Fibroblast of pulmonary artery (primary cell): Measurements from ENCODE around the gene PDGFA.

ENCODE experiments used
- DNase-seq: peaks from one replicate; pipeline ENCODE4 v3.0.0-alpha.2; 2010; ENCODE audit warnings: low read depth
- H3K4me3 ChIP-seq: replicated peaks from 2 replicates; pipeline ENCODE4 v1.5.1; 2011; ENCODE audit warnings: low read depth, mild to moderate bottlenecking, control low read depth, low read length, moderate library complexity
- CTCF ChIP-seq: IDR thresholded peaks from 2 replicates; pipeline ENCODE4 v1.5.1; 2011; ENCODE audit warnings: mild to moderate bottlenecking, control low read depth, low read length, inconsistent platforms; ENCODE audit errors: missing control alignments

Gene PDGFA

DNA sequence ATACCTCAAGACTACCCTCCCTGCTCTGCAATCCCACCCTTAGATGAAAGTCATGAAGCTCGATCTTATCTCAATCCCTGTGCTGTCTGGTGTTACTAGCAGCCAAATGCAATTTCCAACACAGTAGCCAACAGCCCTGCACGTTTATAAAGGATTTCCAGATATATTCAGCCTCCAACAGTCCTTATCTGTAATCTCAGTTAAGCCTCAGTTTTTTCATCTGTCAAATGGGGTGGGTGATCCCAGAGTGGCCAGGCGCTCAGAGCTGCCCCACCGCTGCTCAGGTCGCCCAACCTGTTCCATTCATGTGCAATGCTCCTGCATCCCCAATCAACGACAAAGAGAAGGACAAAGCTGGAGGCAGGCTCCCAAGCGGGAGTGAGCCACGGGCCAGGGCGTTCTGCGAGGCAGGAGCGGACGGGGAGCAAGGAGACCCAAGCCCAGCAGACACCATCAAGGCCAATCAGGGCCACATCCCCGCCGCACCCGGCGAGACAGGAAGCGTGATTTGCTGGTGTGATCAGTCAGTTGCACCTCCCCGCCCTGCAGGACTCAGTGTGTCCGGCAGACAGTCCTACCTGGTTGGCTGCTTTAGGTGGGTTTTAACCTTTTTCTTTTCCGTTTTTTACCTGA is 19.7 kb downstream of the PDGFA start:
- DNase-seq, result no peak
- no peak overlapping the region for H3K4me3 ChIP-seq
- TF ChIP-seq CTCF, result no peak

DNA sequence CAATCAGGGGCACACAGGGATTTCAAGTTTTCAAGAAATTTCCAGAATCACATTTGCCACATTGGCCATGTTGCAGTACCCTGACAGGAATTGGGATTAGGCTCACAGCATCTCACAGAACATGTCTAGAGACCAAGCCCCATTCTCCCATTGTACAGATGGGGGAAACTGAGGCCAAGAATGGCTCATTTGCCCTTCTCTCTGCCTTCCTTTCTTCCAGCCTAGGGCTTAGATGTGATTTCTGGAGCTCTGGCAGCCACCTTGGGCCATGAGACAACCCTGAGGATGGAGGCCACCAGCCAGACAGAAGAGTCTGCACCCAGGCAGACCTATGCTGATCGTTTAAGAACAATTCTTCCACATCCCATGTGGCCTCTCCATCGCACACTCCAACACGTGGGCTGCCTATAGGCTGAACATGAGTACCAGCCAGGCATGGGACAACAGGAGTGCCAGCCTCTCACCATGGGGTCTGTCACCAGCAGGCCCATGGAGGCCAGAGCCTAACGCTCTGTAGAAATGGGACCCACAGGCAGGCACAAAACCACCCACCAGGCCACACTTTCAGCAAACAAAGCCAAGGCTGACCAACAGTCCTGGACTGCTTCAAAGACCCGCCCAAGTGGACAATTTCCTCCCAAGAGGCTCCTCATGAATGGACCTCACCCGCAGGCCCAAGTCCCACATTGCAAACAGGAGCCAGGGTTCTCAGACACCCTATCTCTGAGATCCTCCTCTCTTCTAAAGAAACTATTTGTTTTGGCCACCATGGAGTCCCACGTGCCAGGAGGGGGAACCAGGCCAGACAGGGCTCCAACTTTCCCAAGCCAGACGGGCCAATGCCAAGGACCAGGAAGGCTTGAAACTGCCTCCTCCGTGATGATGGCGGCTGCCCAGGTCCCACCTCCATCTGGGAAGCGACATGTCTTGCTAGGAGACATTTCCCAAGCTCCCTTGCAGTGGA is 20.7 kb downstream of the PDGFA start:
- no peak for DNase-seq
- no peak overlapping the region for H3K4me3 ChIP-seq
- no peak for TF ChIP-seq CTCF

DNA sequence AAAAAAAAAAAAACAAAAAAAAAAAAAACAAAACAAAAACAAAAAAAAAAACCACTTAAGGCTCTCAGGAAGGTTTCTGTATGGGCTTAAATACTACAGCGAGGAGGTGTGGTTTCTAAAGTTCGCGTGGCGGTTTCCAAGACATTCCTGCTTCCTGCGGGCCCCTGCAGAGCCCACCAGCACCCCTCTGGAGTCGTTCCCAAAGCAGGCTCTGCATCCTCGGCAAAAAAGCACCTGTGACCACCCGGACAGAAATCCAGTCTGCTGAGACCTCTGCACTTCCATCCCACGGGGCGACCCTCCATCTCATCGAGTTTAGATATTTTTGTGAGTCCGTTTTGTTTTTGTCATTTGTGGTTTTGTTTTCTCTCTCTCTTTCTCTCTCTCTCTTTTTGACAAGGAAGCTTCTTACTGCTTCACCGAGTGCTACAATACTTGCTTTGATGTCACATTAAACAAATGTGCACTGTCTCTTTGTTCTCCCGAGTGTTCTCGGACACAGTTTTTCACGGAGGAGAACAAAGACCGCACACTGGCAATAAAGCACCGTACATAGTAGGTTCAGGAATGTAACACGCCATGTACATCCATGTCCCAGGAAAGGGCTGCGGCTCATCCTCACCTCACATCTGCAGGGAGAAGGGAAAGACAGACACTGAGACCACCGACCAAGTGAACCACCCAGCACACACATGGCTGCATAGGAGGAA is 21.5 kb downstream of the PDGFA start:
- DNase-seq, result no peak
- TF ChIP-seq CTCF, result no peak
- no peak overlapping the region for H3K4me3 ChIP-seq

GRCh38 chr7:497346-497745 is 22.3 kb downstream of the PDGFA start:
- no peak for TF ChIP-seq CTCF
- H3K4me3 ChIP-seq, result no peak overlapping the region

DNA sequence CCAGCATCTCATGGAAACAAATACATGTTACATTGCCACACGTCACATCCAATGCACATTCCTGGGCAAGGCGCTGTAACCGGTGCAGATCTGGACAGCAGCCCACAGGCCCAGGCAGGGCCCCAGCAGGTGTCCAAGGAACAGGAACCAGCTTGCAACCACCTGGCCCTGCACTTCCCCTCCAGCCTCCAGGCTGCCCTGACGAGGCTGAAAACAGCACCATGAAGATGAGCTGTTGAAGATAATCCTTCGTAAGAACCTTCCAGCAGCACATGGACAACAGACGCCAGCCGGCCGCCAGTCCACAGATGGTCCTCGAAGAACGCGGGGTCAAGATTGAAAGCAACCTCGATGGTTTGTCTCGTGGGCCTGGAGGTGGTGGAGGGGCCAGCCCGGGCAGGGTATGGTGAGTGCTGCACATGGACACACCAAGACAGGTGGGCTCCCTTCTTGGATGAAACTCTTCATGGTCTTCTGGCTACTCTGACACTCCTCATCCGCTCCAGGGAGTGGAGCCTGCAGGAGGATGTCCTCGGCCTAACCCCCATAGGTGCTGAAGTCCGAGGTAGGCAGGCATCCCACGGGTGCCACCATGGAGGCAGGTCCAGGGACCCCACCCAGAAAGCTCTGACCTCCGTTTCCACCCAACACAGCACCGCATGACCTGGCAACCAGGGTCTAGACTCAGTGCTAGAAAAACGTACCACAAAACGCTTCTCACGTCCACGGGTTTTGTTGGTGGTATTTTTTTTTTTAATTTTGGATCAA is 22.9 kb downstream of the PDGFA start:
- no peak for TF ChIP-seq CTCF
- no peak overlapping the region for H3K4me3 ChIP-seq
- DNase-seq, result no peak

More at GRCh38 chr7:497346-497745, 22.3 kb downstream of the PDGFA start:
- no peak for DNase-seq

- no peak for TF ChIP-seq CTCF
- DNase-seq, result no peak
Measured at GRCh38 chr7:495761-496321, 23.8 kb downstream of the PDGFA start.

More at GRCh38 chr7:495761-496321, 23.8 kb downstream of the PDGFA start:
- no peak overlapping the region for H3K4me3 ChIP-seq
